OCI-LY1 (cell line): ENCODE measurements around the gene ATL1.

Source experiments
- CTCF ChIP-seq: fragments of 200-600 bp; sonication (generic), shearing (Covaris generic); IDR thresholded peaks from 2 replicates; pipeline ENCODE4 v1.5.1; 2017; ENCODE audit warnings: mild to moderate bottlenecking, antibody characterized with exemption, low read length, moderate library complexity, mixed read lengths
- EZH2 ChIP-seq: fragments of 200-600 bp; sonication (generic), shearing (Covaris generic); IDR thresholded peaks from 2 replicates; pipeline ENCODE4 v1.8.0; 2017; ENCODE audit warnings: borderline replicate concordance, mixed run types, mild to moderate bottlenecking, antibody characterized with exemption, low read length, moderate library complexity, mixed read lengths

GRCh38 chr14:50524731-50525515 lies 35.0 kb upstream of the ATL1 start:
- TF ChIP-seq CTCF: no peak
- no peak for TF ChIP-seq EZH2
